Measurements from ENCODE around the gene SPATA13. TPM values are rescaled to one million over a fixed set of nuclear protein-coding genes. Genes with fewer than 3 reads are reported as not detected.
A peak's percentile ranks its signal among the peaks of the same experiment; 100 is the strongest.
"Not testable (repeated sequence)": the region's sequence is repeated elsewhere in the genome, so short reads cannot be mapped to it uniquely, and the experiment has no call there.

SPATA13 gene
- 13.8 TPM for polyA plus RNA-seq (2013, experiment 1 of 4)
- 13.0 TPM for polyA plus RNA-seq (2013, experiment 2 of 4)
- 13.7 TPM for polyA plus RNA-seq (2013, experiment 3 of 4)
- 14.8 TPM for polyA plus RNA-seq (2013, experiment 4 of 4)

- Histone ChIP-seq H3K4me3 (ENCODE audit: insufficient read depth, low read depth, low read length) (peak within 1 kb of the TSS; percentile 79), H3K4me1 (ENCODE audit: control insufficient read depth, insufficient read depth, low read length) (peaks cover 22% of the 10 kb centered on the region), H3K27me3 (ENCODE audit: control insufficient read depth, insufficient read depth, low read length, poor library complexity, severe bottlenecking) (peaks cover 17% of the 10 kb centered on the region), H3K9me3 (ENCODE audit: control insufficient read depth, low read length) (no peaks in the 10 kb centered on the region), H3K36me3 (ENCODE audit: control insufficient read depth, insufficient read depth, low read length) (no peaks in the 10 kb centered on the region), H3K27ac (ENCODE audit: insufficient read depth, low read depth, low read length, poor library complexity, severe bottlenecking) (no peak within 1 kb of the TSS)
- WGBS, 2 experiments: 1% methylated on average over 50 of the region's 50 CpGs
Observed at GRCh38 chr13:24160458-24161009, at the start of gene SPATA13. SPATA13 (plus strand) TSS chr13:24160720; CDS start chr13:24222930, 62,210 bp downstream.

- H3K36me3 ChIP-seq (ENCODE audit: control insufficient read depth, insufficient read depth, low read length): no peaks in the 10 kb centered on the region
- H3K4me3 ChIP-seq (ENCODE audit: insufficient read depth, low read depth, low read length): no peak overlapping the region
- no peaks in the 10 kb centered on the region for H3K4me1 ChIP-seq (ENCODE audit: control insufficient read depth, insufficient read depth, low read length)
- WGBS, 2 experiments: 87 to 93% methylated on average over 5 of the region's 5 CpGs
- H3K27ac ChIP-seq (ENCODE audit: insufficient read depth, low read depth, low read length, poor library complexity, severe bottlenecking): no peak overlapping the region
- no peaks in the 10 kb centered on the region for H3K9me3 ChIP-seq (ENCODE audit: control insufficient read depth, low read length)
- H3K27me3 ChIP-seq (ENCODE audit: control insufficient read depth, insufficient read depth, low read length, poor library complexity, severe bottlenecking): no peaks in the 10 kb centered on the region
Observed at GRCh38 chr13:24112791-24113190, 47.7 kb upstream of the SPATA13 start.

GRCh38 chr13:24115671-24116070, 44.8 kb upstream of the SPATA13 start:
- Histone ChIP-seq H3K36me3 (ENCODE audit: control insufficient read depth, insufficient read depth, low read length) (no peaks in the 10 kb centered on the region), H3K4me3 (ENCODE audit: insufficient read depth, low read depth, low read length) (no peak overlapping the region), H3K27me3 (ENCODE audit: control insufficient read depth, insufficient read depth, low read length, poor library complexity, severe bottlenecking) (no peaks in the 10 kb centered on the region), H3K4me1 (ENCODE audit: control insufficient read depth, insufficient read depth, low read length) (peaks cover 9% of the 10 kb centered on the region), H3K9me3 (ENCODE audit: control insufficient read depth, low read length) (no peaks in the 10 kb centered on the region), H3K27ac (ENCODE audit: insufficient read depth, low read depth, low read length, poor library complexity, severe bottlenecking) (no peak overlapping the region)
- 92 to 96% methylated on average over 6 of the region's 6 CpGs for WGBS, 2 experiments

GRCh38 chr13:24116131-24116530, 44.4 kb upstream of the SPATA13 start:
- Histone ChIP-seq H3K27me3 (ENCODE audit: control insufficient read depth, insufficient read depth, low read length, poor library complexity, severe bottlenecking) (no peaks in the 10 kb centered on the region), H3K4me3 (ENCODE audit: insufficient read depth, low read depth, low read length) (no peak overlapping the region), H3K27ac (ENCODE audit: insufficient read depth, low read depth, low read length, poor library complexity, severe bottlenecking) (no peak overlapping the region), H3K4me1 (ENCODE audit: control insufficient read depth, insufficient read depth, low read length) (peaks cover 9% of the 10 kb centered on the region), H3K36me3 (ENCODE audit: control insufficient read depth, insufficient read depth, low read length) (no peaks in the 10 kb centered on the region), H3K9me3 (ENCODE audit: control insufficient read depth, low read length) (no peaks in the 10 kb centered on the region)
- 93 to 97% methylated on average over 6 of the region's 6 CpGs for WGBS, 2 experiments

- Histone ChIP-seq H3K4me1 (ENCODE audit: control insufficient read depth, insufficient read depth, low read length) (peaks cover 14% of the 10 kb centered on the region), H3K36me3 (ENCODE audit: control insufficient read depth, insufficient read depth, low read length) (no peaks in the 10 kb centered on the region), H3K9me3 (ENCODE audit: control insufficient read depth, low read length) (no peaks in the 10 kb centered on the region), H3K4me3 (ENCODE audit: insufficient read depth, low read depth, low read length) (no peak overlapping the region), H3K27me3 (ENCODE audit: control insufficient read depth, insufficient read depth, low read length, poor library complexity, severe bottlenecking) (no peaks in the 10 kb centered on the region), H3K27ac (ENCODE audit: insufficient read depth, low read depth, low read length, poor library complexity, severe bottlenecking) (no peak overlapping the region)
- WGBS, 2 experiments: 89 to 93% methylated on average over 5 of the region's 5 CpGs
Observed at GRCh38 chr13:24118576-24118975, 41.9 kb upstream of the SPATA13 start.

- no peaks in the 10 kb centered on the region for H3K9me3 ChIP-seq (ENCODE audit: control insufficient read depth, low read length)
- H3K36me3 ChIP-seq (ENCODE audit: control insufficient read depth, insufficient read depth, low read length): no peaks in the 10 kb centered on the region
- no peak overlapping the region for H3K4me3 ChIP-seq (ENCODE audit: insufficient read depth, low read depth, low read length)
- peaks cover 19% of the 10 kb centered on the region for H3K4me1 ChIP-seq (ENCODE audit: control insufficient read depth, insufficient read depth, low read length)
- 52 to 57% methylated on average over 10 to 11 of the region's 11 CpGs for WGBS, 2 experiments
- no peaks in the 10 kb centered on the region for H3K27me3 ChIP-seq (ENCODE audit: control insufficient read depth, insufficient read depth, low read length, poor library complexity, severe bottlenecking)
- H3K27ac ChIP-seq (ENCODE audit: insufficient read depth, low read depth, low read length, poor library complexity, severe bottlenecking): peak overlapping the region; percentile 61
Observed at GRCh38 chr13:24119626-24120508, 40.7 kb upstream of the SPATA13 start.

GRCh38 chr13:24122045-24122444, 38.5 kb upstream of the SPATA13 start:
- WGBS, 2 experiments: 91 to 96% methylated on average over 3 to 4 of the region's 4 CpGs
- not testable (repeated sequence) for H3K4me3 ChIP-seq (ENCODE audit: insufficient read depth, low read depth, low read length); H3K36me3 ChIP-seq (ENCODE audit: control insufficient read depth, insufficient read depth, low read length); H3K27ac ChIP-seq (ENCODE audit: insufficient read depth, low read depth, low read length, poor library complexity, severe bottlenecking); H3K9me3 ChIP-seq (ENCODE audit: control insufficient read depth, low read length); H3K27me3 ChIP-seq (ENCODE audit: control insufficient read depth, insufficient read depth, low read length, poor library complexity, severe bottlenecking)
- H3K4me1 ChIP-seq (ENCODE audit: control insufficient read depth, insufficient read depth, low read length): peaks cover 22% of the 10 kb centered on the region

- Histone ChIP-seq H3K36me3 (ENCODE audit: control insufficient read depth, insufficient read depth, low read length) (no peaks in the 10 kb centered on the region), H3K27ac (ENCODE audit: insufficient read depth, low read depth, low read length, poor library complexity, severe bottlenecking) (no peak overlapping the region), H3K9me3 (ENCODE audit: control insufficient read depth, low read length) (no peaks in the 10 kb centered on the region), H3K27me3 (ENCODE audit: control insufficient read depth, insufficient read depth, low read length, poor library complexity, severe bottlenecking) (no peaks in the 10 kb centered on the region), H3K4me1 (ENCODE audit: control insufficient read depth, insufficient read depth, low read length) (peaks cover 22% of the 10 kb centered on the region), H3K4me3 (ENCODE audit: insufficient read depth, low read depth, low read length) (no peak overlapping the region)
- WGBS, 2 experiments: 94 to 95% methylated on average over 5 of the region's 5 CpGs
Observed at GRCh38 chr13:24122569-24122968, 38.0 kb upstream of the SPATA13 start.

GRCh38 chr13:24123761-24124160, 36.8 kb upstream of the SPATA13 start:
- H3K36me3 ChIP-seq (ENCODE audit: control insufficient read depth, insufficient read depth, low read length): no peaks in the 10 kb centered on the region
- H3K4me3 ChIP-seq (ENCODE audit: insufficient read depth, low read depth, low read length): no peak overlapping the region
- H3K27ac ChIP-seq (ENCODE audit: insufficient read depth, low read depth, low read length, poor library complexity, severe bottlenecking): no peak overlapping the region
- H3K27me3 ChIP-seq (ENCODE audit: control insufficient read depth, insufficient read depth, low read length, poor library complexity, severe bottlenecking): no peaks in the 10 kb centered on the region
- peaks cover 22% of the 10 kb centered on the region for H3K4me1 ChIP-seq (ENCODE audit: control insufficient read depth, insufficient read depth, low read length)
- no peaks in the 10 kb centered on the region for H3K9me3 ChIP-seq (ENCODE audit: control insufficient read depth, low read length)
- WGBS, 2 experiments: 89 to 97% methylated on average over 2 of the region's 2 CpGs

- H3K4me1 ChIP-seq (ENCODE audit: control insufficient read depth, insufficient read depth, low read length): peaks cover 14% of the 10 kb centered on the region
- H3K27ac ChIP-seq (ENCODE audit: insufficient read depth, low read depth, low read length, poor library complexity, severe bottlenecking): no peak overlapping the region
- H3K9me3 ChIP-seq (ENCODE audit: control insufficient read depth, low read length): no peaks in the 10 kb centered on the region
- H3K4me3 ChIP-seq (ENCODE audit: insufficient read depth, low read depth, low read length): no peak overlapping the region
- H3K36me3 ChIP-seq (ENCODE audit: control insufficient read depth, insufficient read depth, low read length): no peaks in the 10 kb centered on the region
- H3K27me3 ChIP-seq (ENCODE audit: control insufficient read depth, insufficient read depth, low read length, poor library complexity, severe bottlenecking): no peaks in the 10 kb centered on the region
- WGBS, 2 experiments: 43 to 48% methylated on average over 9 of the region's 9 CpGs
Observed at GRCh38 chr13:24124789-24125476, 35.6 kb upstream of the SPATA13 start.

All from ectodermal cell (in vitro differentiated cells).